ENCODE results near the gene TMEM247. TPM values are rescaled to one million over a fixed set of nuclear protein-coding genes. Genes with fewer than 3 reads are reported as not detected.

Gene TMEM247
- total and polyA plus RNA-seq, 2 donors (not counting 3 experiments of a cell fraction or from before 2014, with no cell fraction given): not detected

DNA sequence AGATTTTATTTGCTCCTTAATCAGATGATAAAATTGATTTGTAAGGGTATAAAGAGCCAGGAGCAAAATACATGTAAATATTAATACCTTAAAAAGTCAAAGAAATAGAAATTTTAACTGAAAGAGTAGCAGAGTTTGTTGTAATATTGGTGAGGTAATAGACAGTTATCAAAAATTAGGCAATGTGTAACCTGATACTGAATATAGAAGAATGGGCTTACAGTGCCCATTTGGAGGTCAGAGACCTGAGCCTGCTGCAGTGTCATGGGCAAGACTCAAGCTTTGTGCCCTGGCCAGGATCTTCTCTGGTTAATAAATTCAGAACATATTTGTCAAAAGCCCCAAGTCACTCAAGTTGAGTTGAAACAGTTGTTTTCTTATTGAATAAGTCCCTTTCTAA, 29.7 kb upstream of the TMEM247 start:
- Histone ChIP-seq H2AFZ (ENCODE audit: low read depth, low read length) (no peak overlapping the region), H3K4me1 (ENCODE audit: control insufficient read depth, extremely low read depth, insufficient read depth, low read length) (no peaks in the 10 kb centered on the region), H3K9ac (replicated peaks; ENCODE audit: extremely low read depth, insufficient read depth, low read length) (no peak overlapping the region), H4K20me1 (replicated peaks; ENCODE audit: control insufficient read depth, extremely low read depth, insufficient read depth, low read length) (no peaks in the 10 kb centered on the region), H3K4me3 (replicated peaks in 1 of 3; ENCODE audit: insufficient read depth in 1 of 3, low read depth in 1 of 3, low read length in 3 of 3) (no peak overlapping the region), H3K9me1 (replicated peaks; ENCODE audit: control insufficient read depth, extremely low read depth, insufficient read depth, low read length) (no peaks in the 10 kb centered on the region), H3K27ac (ENCODE audit: insufficient read depth, low read depth, low read length) (no peak overlapping the region), H3K36me3 (ENCODE audit: control insufficient read depth in 2 of 2, extremely low read depth in 1 of 2, insufficient read depth in 2 of 2, low read length in 2 of 2) (no peaks in the 10 kb centered on the region), H3K4me2 (ENCODE audit: insufficient read depth, low read length) (no peak overlapping the region), H3K27me3 (ENCODE audit: control insufficient read depth in 2 of 2, insufficient read depth in 2 of 2, low read length in 2 of 2) (peaks cover 10 to 21% of the 10 kb centered on the region in 2 experiments), H3K9me3 (replicated peaks; ENCODE audit: control insufficient read depth, insufficient read depth, low read length) (no peaks in the 10 kb centered on the region), H3K79me2 (ENCODE audit: control insufficient read depth, insufficient read depth, low read length) (no peaks in the 10 kb centered on the region)
- ChIA-PET POLR2A (no interaction called here), CTCF (no interaction called here)
- TF ChIP-seq FOS (IDR thresholded peaks at IDR 0.05; ENCODE audit: borderline replicate concordance, insufficient read depth, low read length): no peak
- dilution Hi-C loops (cut with MboI; ENCODE audit: extremely low pct_ligation_motif_present, low sequenced_read_pairs): no loop called here
- FAIRE-seq: no peak
- BruUV-seq (replicated peaks): no TSS peak
- intact Hi-C loops (cut with micrococcal nuclease): no loop called here
- no peak for DNase-seq (ENCODE audit: low read depth, low spot score)

DNA sequence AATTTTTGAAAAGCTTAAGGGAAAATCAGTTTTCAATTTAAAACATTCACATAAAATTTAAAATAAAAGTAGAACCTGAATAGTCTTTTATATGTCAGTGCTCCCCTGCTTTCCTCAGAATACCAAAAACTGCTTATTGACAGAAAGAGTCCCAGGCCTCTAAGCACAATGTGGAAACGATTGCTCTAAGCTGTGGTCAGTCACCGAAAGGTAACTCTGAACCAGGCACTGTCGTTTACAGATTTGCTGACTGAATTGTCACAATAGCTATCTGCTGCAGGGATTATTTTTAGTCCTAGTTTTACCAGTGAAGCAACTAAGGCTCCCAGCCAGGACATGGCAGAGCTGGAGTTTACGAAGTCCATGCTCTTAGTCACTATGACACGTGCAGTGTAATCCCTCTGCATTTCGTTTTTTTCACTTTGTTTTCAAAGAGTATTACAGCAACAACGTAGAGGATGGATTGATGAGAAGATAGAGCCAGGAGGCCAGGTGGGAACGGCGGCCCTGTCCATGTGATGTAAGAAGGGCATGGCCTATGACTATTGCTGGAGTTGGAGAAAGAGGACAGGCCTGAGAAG, 28.1 kb upstream of the TMEM247 start:
- POLR2A ChIA-PET: no interaction called here
- Histone ChIP-seq H3K4me1 (ENCODE audit: control insufficient read depth, extremely low read depth, insufficient read depth, low read length) (no peaks in the 10 kb centered on the region), H3K4me3 (replicated peaks in 1 of 3; ENCODE audit: insufficient read depth in 1 of 3, low read depth in 1 of 3, low read length in 3 of 3) (no peak overlapping the region), H3K4me2 (ENCODE audit: insufficient read depth, low read length) (no peak overlapping the region), H3K9me3 (replicated peaks; ENCODE audit: control insufficient read depth, insufficient read depth, low read length) (no peaks in the 10 kb centered on the region), H3K27me3 (ENCODE audit: control insufficient read depth in 2 of 2, insufficient read depth in 2 of 2, low read length in 2 of 2) (peaks cover 10 to 19% of the 10 kb centered on the region in 2 experiments), H3K27ac (ENCODE audit: insufficient read depth, low read depth, low read length) (no peak overlapping the region), H3K36me3 (ENCODE audit: control insufficient read depth in 2 of 2, extremely low read depth in 1 of 2, insufficient read depth in 2 of 2, low read length in 2 of 2) (no peaks in the 10 kb centered on the region), H2AFZ (ENCODE audit: low read depth, low read length) (no peak overlapping the region), H3K9me1 (replicated peaks; ENCODE audit: control insufficient read depth, extremely low read depth, insufficient read depth, low read length) (no peaks in the 10 kb centered on the region), H4K20me1 (replicated peaks; ENCODE audit: control insufficient read depth, extremely low read depth, insufficient read depth, low read length) (no peaks in the 10 kb centered on the region), H3K9ac (replicated peaks; ENCODE audit: extremely low read depth, insufficient read depth, low read length) (no peak overlapping the region), H3K79me2 (ENCODE audit: control insufficient read depth, insufficient read depth, low read length) (no peaks in the 10 kb centered on the region)
- TF ChIP-seq POLR2AphosphoS5 (IDR thresholded peaks at IDR 0.05; ENCODE audit: insufficient read depth, low read depth, low read length): no peak
- TF ChIP-seq FOS (IDR thresholded peaks at IDR 0.05; ENCODE audit: borderline replicate concordance, insufficient read depth, low read length): no peak
- no peak for TF ChIP-seq JUN (IDR thresholded peaks at IDR 0.05; ENCODE audit: borderline replicate concordance, insufficient read depth, insufficient read length, low read depth)
- FAIRE-seq: no peak
- no TSS peak for BruUV-seq (replicated peaks)
- no peak for DNase-seq (ENCODE audit: low read depth, low spot score)
- intact Hi-C loops (cut with micrococcal nuclease) (no loop called here), dilution Hi-C loops (cut with MboI; ENCODE audit: extremely low pct_ligation_motif_present, low sequenced_read_pairs) (no loop called here)
- CTCF ChIA-PET: interaction anchor here (0.6 to 1.6 kb wide), 6 partner anchors 8 to 143 kb away, joined by 3 to 4 read pairs (median 3); no protein-coding TSS in a partner anchor
